Measurements from ENCODE around the gene PLCH1. TPM values are rescaled to one million over a fixed set of nuclear protein-coding genes. Genes with fewer than 3 reads are reported as not detected.

Gene PLCH1
- total and polyA plus RNA-seq, 2 of the 13 experiments (the other 11 are each of a cell fraction or from before 2014, with no cell fraction given): 2.0 to 3.0 TPM

- TF ChIP-seq, protein P1, sequence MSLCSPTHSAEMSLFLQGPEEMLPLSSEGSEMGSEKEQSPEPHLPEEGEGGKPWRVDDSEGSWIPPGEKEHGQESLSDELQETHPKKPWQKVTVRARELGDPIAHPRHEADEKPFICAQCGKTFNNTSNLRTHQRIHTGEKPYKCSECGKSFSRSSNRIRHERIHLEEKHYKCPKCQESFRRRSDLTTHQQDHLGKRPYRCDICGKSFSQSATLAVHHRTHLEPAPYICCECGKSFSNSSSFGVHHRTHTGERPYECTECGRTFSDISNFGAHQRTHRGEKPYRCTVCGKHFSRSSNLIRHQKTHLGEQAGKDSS (CRISPR knock-in tag; IDR thresholded peaks at IDR 0.05; ENCODE audit: borderline replicate concordance, low read depth): no peak
- TF ChIP-seq ZBTB26 (CRISPR knock-in tag; IDR thresholded peaks at IDR 0.05; ENCODE audit: borderline replicate concordance): no peak
- no peak for TF ChIP-seq HNRNPH1 (optimal IDR thresholded peaks at IDR 0.05; ENCODE audit: low read depth, low read length)
These were observed 157.3 kb downstream of the PLCH1 start (continued) for GRCh38 chr3:155587581-155587980.

- FAIRE-seq: no peak
- H3K27ac ChIP-seq (ENCODE audit: extremely low read length, insufficient read depth, low read length): no peak overlapping the region
- no TSS peak for BruUV-seq (replicated peaks)
- intact Hi-C loops (cut with micrococcal nuclease; ENCODE audit: unreplicated experiment): no loop called here
- CTCF ChIA-PET (ENCODE audit: low intra/inter-chr PET ratio, low total read pairs): no interaction called here
- no peak for ATAC-seq
- no peaks in the 10 kb centered on the region for H3K79me2 ChIP-seq (ENCODE audit: insufficient read depth, low read length)
- WGBS (ENCODE audit: low lambda C conversion rate): 93% methylated on average over 2 of the region's 2 CpGs
- no peaks in the 10 kb centered on the region for H4K20me1 ChIP-seq (ENCODE audit: insufficient read depth, low read length)
- no peak overlapping the region for H2AFZ ChIP-seq (ENCODE audit: low read length)
- no peaks in the 10 kb centered on the region for H3K9me3 ChIP-seq (ENCODE audit: low read length)
- no peaks in the 10 kb centered on the region for H3K4me1 ChIP-seq (ENCODE audit: insufficient read depth, low read length)
- H3K9ac ChIP-seq (ENCODE audit: insufficient read depth, low read depth, low read length): no peak overlapping the region
- POLR2A ChIA-PET: interaction anchor here (1.5 kb wide), 1 partner anchor 20 kb away, joined by 3 read pairs; no protein-coding TSS in a partner anchor
- no peak overlapping the region for H3K4me2 ChIP-seq (ENCODE audit: low read depth, low read length)
- no peak for DNase-seq (ENCODE audit: low spot score)
- H3K27me3 ChIP-seq (ENCODE audit: control insufficient read depth in 1 of 2, insufficient read depth in 2 of 2, low read length in 2 of 2): no peaks in the 10 kb centered on the region
- no peaks in the 10 kb centered on the region for H3K36me3 ChIP-seq (replicated peaks in 1 of 2; ENCODE audit: control insufficient read depth in 1 of 2, insufficient read depth in 2 of 2, low read length in 2 of 2)
- in situ Hi-C loops (cut with HindIII; ENCODE audit: extremely low pct_ligation_motif_present, low pct_unique_long_range_greater_than_20kb): no loop called here
- H3K4me3 ChIP-seq (replicated peaks in 1 of 3; ENCODE audit: insufficient read depth in 1 of 3, low read depth in 2 of 3, low read length in 3 of 3): no peak overlapping the region
- TF ChIP-seq SAP130 (CRISPR knock-in tag; IDR thresholded peaks at IDR 0.05; ENCODE audit: low read depth) (no peak), ZNF891 (CRISPR knock-in tag; IDR thresholded peaks at IDR 0.05) (no peak), SKI (IDR thresholded peaks at IDR 0.05; ENCODE audit: partially characterized antibody) (no peak), REXO4 (CRISPR knock-in tag; IDR thresholded peaks at IDR 0.05; ENCODE audit: borderline replicate concordance) (no peak), HNRNPH1 (optimal IDR thresholded peaks at IDR 0.05; ENCODE audit: low read depth, low read length) (no peak), MTA1 (CRISPR knock-in tag; IDR thresholded peaks at IDR 0.05; ENCODE audit: borderline replicate concordance) (no peak), PAXIP1 (CRISPR knock-in tag; conservative IDR thresholded peaks at IDR 0.05) (no peak), ZNF546 (CRISPR knock-in tag; conservative IDR thresholded peaks at IDR 0.05) (no peak), TAF15 (IDR thresholded peaks at IDR 0.05; ENCODE audit: low read depth, low read length, poor library complexity, severe bottlenecking) (no peak), YY1 (IDR thresholded peaks at IDR 0.05; ENCODE audit: insufficient read depth, insufficient replicate concordance, low read depth, low read length) (no peak), ZNF660 (CRISPR knock-in tag; IDR thresholded peaks at IDR 0.05; ENCODE audit: borderline replicate concordance, low read depth) (no peak), ZNF710 (CRISPR knock-in tag; IDR thresholded peaks at IDR 0.05; ENCODE audit: borderline replicate concordance) (no peak), MEF2D (CRISPR knock-in tag; IDR thresholded peaks at IDR 0.05) (no peak), EZH2 (conservative IDR thresholded peaks at IDR 0.05; ENCODE audit: low read depth, low read length) (no peak)
These were observed 159.5 kb downstream of the PLCH1 start for GRCh38 chr3:155585384-155585783.

All from HepG2 (cell line).